Suprapubic skin (tissue), 4 donors: Measurements from ENCODE around the gene RACK1. TPM values are rescaled to one million over a fixed set of nuclear protein-coding genes. Genes with fewer than 3 reads are reported as not detected.

Source experiments
- DNase-seq, 2 donors: peaks; one replicate each; pipeline ENCODE4 v3.0.0-alpha.2; 2019; ENCODE audit warnings: low spot score in 2 of 2
- H3K27ac ChIP-seq: fragments of 200-600 bp; sonication (generic); one replicate; pipeline ENCODE4 v1.5.1; 2019
- H3K27me3 ChIP-seq: fragments of 200-600 bp; sonication (generic); one replicate; pipeline ENCODE4 v1.5.1; 2019
- H3K36me3 ChIP-seq: fragments of 200-600 bp; sonication (generic); one replicate; pipeline ENCODE4 v1.5.1; 2019
- H3K4me1 ChIP-seq: fragments of 200-600 bp; sonication (generic); one replicate; pipeline ENCODE4 v1.5.1; 2019
- H3K4me3 ChIP-seq: fragments of 200-600 bp; sonication (generic); one replicate; pipeline ENCODE4 v1.5.1; 2019; ENCODE audit warnings: mild to moderate bottlenecking
- H3K9me3 ChIP-seq: fragments of 200-600 bp; sonication (generic); one replicate; pipeline ENCODE4 v1.5.1; 2019
- CTCF ChIP-seq, 2 donors: fragments of 200-600 bp in 1 of 2; fragments of 450-650 bp in 1 of 2; sonication (generic) in 1 of 2; IDR thresholded peaks; one replicate each; pipeline ENCODE4 v1.5.1; 2016 to 2019; ENCODE audit warnings: antibody characterized with exemption in 2 of 2, mild to moderate bottlenecking in 1 of 2, moderate library complexity in 1 of 2
- EP300 ChIP-seq: sonication (generic); formaldehyde crosslinking; IDR thresholded peaks from one replicate; pipeline ENCODE4 v1.6.1; 2017; ENCODE audit warnings: antibody characterized with exemption
- POLR2A ChIP-seq, 2 donors: fragments of 450-650 bp; IDR thresholded peaks; one replicate each; pipeline ENCODE4 v1.6.1; 2017; ENCODE audit warnings: antibody characterized with exemption in 2 of 2, mild to moderate bottlenecking in 2 of 2, moderate library complexity in 2 of 2
- POLR2AphosphoS5 ChIP-seq, 3 donors: sonication (generic); formaldehyde crosslinking; IDR thresholded peaks; one replicate each; pipeline ENCODE4 v1.6.1; 2017; ENCODE audit warnings: antibody characterized with exemption in 3 of 3
- WGBS: methylation state at CpG from one replicate; pipeline ENCODE4 v1.1.5; 2018; 5-methylcytosine and 5-hydroxymethylcytosine counted together
- total RNA-seq, 4 donors: library from RNA; depleted of rRNA; stranded (reverse); fragments of >200 nt; gene quantifications; one replicate each; pipeline ENCODE4 v1.1.0, GENCODE V29; 2016

Gene RACK1
- total RNA-seq, 4 donors from 2014 or later = 2,440 to 4,496 (median 3,996) TPM

- Histone ChIP-seq H3K9me3 (no peaks in the 10 kb centered on the region), H3K27ac (peak overlapping the region; percentile 96), H3K36me3 (no peaks in the 10 kb centered on the region), H3K4me1 (peaks cover 73% of the 10 kb centered on the region), H3K4me3 (peak overlapping the region; percentile 73), H3K27me3 (no peaks in the 10 kb centered on the region)
- 81% methylated on average over 4 of the region's 4 CpGs for WGBS
- DNase-seq = no peak
- no peak for TF ChIP-seq EP300
- TF ChIP-seq POLR2AphosphoS5 (IDR thresholded peaks at IDR 0.05) = no peak
Measured at GRCh38 chr5:181248277-181248676, 4.6 kb upstream of the RACK1 start.

- DNase-seq = peak; percentile 96 to 97
- under 1% methylated on average over 34 of the region's 55 CpGs for WGBS
- peak overlapping the region; percentile 96 for H3K27ac ChIP-seq
- H3K36me3 ChIP-seq = peaks cover 6% of the 10 kb centered on the region
- H3K27me3 ChIP-seq = no peaks in the 10 kb centered on the region
- peaks cover 77% of the 10 kb centered on the region for H3K4me1 ChIP-seq
- peak; percentile 27 to 44 for TF ChIP-seq POLR2A (IDR thresholded peaks at IDR 0.05)
- no peak for TF ChIP-seq CTCF (IDR thresholded peaks at IDR 0.05)
- TF ChIP-seq EP300 = no peak
- TF ChIP-seq POLR2AphosphoS5 (IDR thresholded peaks at IDR 0.05) = peak; percentile 31 to 84 (median 64)
- H3K9me3 ChIP-seq = no peaks in the 10 kb centered on the region
- H3K4me3 ChIP-seq = peak overlapping the region; percentile 73
Measured at GRCh38 chr5:181246276-181247049, 2.8 kb upstream of the RACK1 start.

- no peaks in the 10 kb centered on the region for H3K27me3 ChIP-seq
- H3K36me3 ChIP-seq = peaks cover 14% of the 10 kb centered on the region
- peak in 1 of 2 donors; percentile 79 for DNase-seq
- 31% methylated on average over 20 of the region's 34 CpGs for WGBS
- no peak for TF ChIP-seq EP300
- no peak for TF ChIP-seq POLR2A (IDR thresholded peaks at IDR 0.05)
- TF ChIP-seq POLR2AphosphoS5 (IDR thresholded peaks at IDR 0.05) = no peak
- no peak for TF ChIP-seq CTCF (IDR thresholded peaks at IDR 0.05)
- H3K9me3 ChIP-seq = no peaks in the 10 kb centered on the region
- H3K27ac ChIP-seq = peak overlapping the region; percentile 96
- peaks cover 76% of the 10 kb centered on the region for H3K4me1 ChIP-seq
- peak overlapping the region; percentile 73 for H3K4me3 ChIP-seq
Measured at GRCh38 chr5:181245427-181246275, 1.9 kb upstream of the RACK1 start.

- WGBS = under 1% methylated on average over 12 of the region's 25 CpGs
Measured at GRCh38 chr5:181243018-181243563, 615 bp downstream of the RACK1 start.

More at GRCh38 chr5:181243018-181243563, 615 bp downstream of the RACK1 start:
- peaks cover 58% of the 10 kb centered on the region for H3K4me1 ChIP-seq
- H3K27ac ChIP-seq = peak overlapping the region; percentile 96
- no peaks in the 10 kb centered on the region for H3K9me3 ChIP-seq
- peaks cover 40% of the 10 kb centered on the region for H3K36me3 ChIP-seq
- no peaks in the 10 kb centered on the region for H3K27me3 ChIP-seq
- DNase-seq = no peak
- peak overlapping the region; percentile 89 for H3K4me3 ChIP-seq
- TF ChIP-seq POLR2A (IDR thresholded peaks at IDR 0.05) (no peak), POLR2AphosphoS5 (IDR thresholded peaks at IDR 0.05) (no peak), EP300 (no peak), CTCF (IDR thresholded peaks at IDR 0.05) (no peak)
